ENCODE measurements around the gene DCUN1D2. TPM values are rescaled to one million over a fixed set of nuclear protein-coding genes. Genes with fewer than 3 reads are reported as not detected.
"Not testable (repeated sequence)": the region's sequence is repeated elsewhere in the genome, so short reads cannot be mapped to it uniquely, and the experiment has no call there.

DCUN1D2 gene
- total and polyA plus RNA-seq, 8 donors, result 7.3 to 43.0 (median 21.7) TPM

- H3K9me3 ChIP-seq, result no peaks in the 10 kb centered on the region
- H3K4me3 ChIP-seq, result no peak overlapping the region
- H3K27me3 ChIP-seq, result no peaks in the 10 kb centered on the region
- H3K27ac ChIP-seq, result no peak overlapping the region
- peaks cover 0 to 23% (median 0%) of the 10 kb centered on the region in 4 donors for H3K36me3 ChIP-seq
- intact Hi-C loops (cut with DNase I; ENCODE audit: low total_unique reads), result no loop called here
- TF ChIP-seq CTCF (IDR thresholded peaks at IDR 0.05) (no peak), EP300 (IDR thresholded peaks at IDR 0.05) (no peak), POLR2A (IDR thresholded peaks at IDR 0.05) (no peak)
- peaks cover 16 to 33% (median 23%) of the 10 kb centered on the region in 4 donors for H3K4me1 ChIP-seq
- WGBS, 5 donors, result 90 to 96% (median 91%) methylated on average over 10 of the region's 10 CpGs
- no peak for DNase-seq
These were observed 48.0 kb downstream of the DCUN1D2 start for GRCh38 chr13:113442354-113442984.

DNA sequence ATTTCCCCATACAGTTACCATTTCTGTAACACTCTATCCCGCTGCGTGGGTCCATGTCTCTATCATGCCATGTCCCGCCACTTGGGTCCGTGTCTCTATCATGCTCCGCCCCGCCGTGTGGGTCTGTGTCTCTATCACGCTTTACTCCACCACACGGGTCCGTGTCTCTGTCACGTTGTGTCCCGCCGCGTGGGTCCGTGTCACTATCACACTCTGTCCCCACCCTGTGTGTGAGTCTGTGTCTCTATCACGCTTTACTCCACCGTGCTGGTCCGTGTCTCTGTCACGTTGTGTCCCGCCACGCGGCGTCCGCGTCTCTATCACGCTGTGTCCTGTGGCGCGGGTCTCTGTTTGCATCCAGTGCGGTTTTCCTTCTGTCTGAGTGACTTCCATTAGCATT is 48.9 kb downstream of the DCUN1D2 start:
- Histone ChIP-seq H3K9me3 (no peaks in the 10 kb centered on the region), H3K4me3 (no peak overlapping the region), H3K27me3 (no peaks in the 10 kb centered on the region), H3K27ac (no peak overlapping the region), H3K36me3 (peaks cover 0 to 23% (median 0%) of the 10 kb centered on the region in 4 donors), H3K4me1 (peaks cover 21 to 38% (median 28%) of the 10 kb centered on the region in 4 donors)
- TF ChIP-seq POLR2A (IDR thresholded peaks at IDR 0.05) (no peak), CTCF (IDR thresholded peaks at IDR 0.05) (no peak), EP300 (IDR thresholded peaks at IDR 0.05) (no peak), POLR2AphosphoS5 (IDR thresholded peaks at IDR 0.05) (no peak)
- intact Hi-C loops (cut with DNase I; ENCODE audit: low total_unique reads), result no loop called here
- DNase-seq, result no peak
- 94 to 98% (median 98%) methylated on average over 29 of the region's 29 CpGs for WGBS, 5 donors

DNA sequence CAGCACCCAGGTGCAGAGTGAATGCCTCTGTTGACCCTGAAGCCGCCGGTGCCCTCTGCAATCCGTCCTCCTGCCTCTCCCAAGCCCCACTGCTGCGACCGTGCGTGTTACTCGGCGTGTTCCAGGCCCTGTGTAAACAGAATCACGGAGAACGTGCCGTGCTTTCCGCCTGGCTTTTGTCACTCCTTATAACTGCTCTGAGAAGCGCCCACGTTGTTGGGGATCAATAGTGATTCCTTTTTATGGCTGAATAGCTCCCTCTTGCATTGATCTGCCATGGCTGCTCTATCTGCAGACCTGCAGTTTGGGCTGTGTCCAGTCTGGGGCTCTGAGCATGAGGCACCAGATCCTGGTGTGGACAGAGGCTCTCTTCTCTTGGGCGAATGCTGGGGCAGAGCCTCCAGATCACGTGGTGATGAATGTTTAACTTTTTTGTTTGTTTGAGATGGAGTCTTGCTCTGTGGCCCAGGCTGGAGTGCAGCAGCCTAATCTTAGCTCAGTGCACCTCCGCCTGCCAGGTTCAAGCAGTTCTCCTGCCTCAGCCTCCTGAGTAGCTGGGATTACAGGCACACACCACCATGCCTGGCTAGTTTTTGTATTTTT is 53.0 kb downstream of the DCUN1D2 start:
- TF ChIP-seq EP300 (IDR thresholded peaks at IDR 0.05) (peak; percentile 14), CTCF (IDR thresholded peaks at IDR 0.05) (no peak), POLR2A (IDR thresholded peaks at IDR 0.05) (no peak), POLR2AphosphoS5 (IDR thresholded peaks at IDR 0.05) (no peak)
- Histone ChIP-seq H3K9me3 (no peaks in the 10 kb centered on the region), H3K27ac (peak overlapping the region in 3 of 5 donors; percentile 5 to 64 (median 14)), H3K4me3 (no peak overlapping the region), H3K4me1 (peaks cover 9 to 21% (median 10%) of the 10 kb centered on the region in 4 donors), H3K36me3 (peaks cover 0 to 11% (median 0%) of the 10 kb centered on the region in 4 donors), H3K27me3 (no peaks in the 10 kb centered on the region)
- 22 to 48% (median 33%) methylated on average over 10 to 17 of the region's 17 CpGs for WGBS, 5 donors
- DNase-seq, result peak; percentile 51 to 60
- intact Hi-C loops (cut with DNase I; ENCODE audit: low total_unique reads), result no loop called here

DNA sequence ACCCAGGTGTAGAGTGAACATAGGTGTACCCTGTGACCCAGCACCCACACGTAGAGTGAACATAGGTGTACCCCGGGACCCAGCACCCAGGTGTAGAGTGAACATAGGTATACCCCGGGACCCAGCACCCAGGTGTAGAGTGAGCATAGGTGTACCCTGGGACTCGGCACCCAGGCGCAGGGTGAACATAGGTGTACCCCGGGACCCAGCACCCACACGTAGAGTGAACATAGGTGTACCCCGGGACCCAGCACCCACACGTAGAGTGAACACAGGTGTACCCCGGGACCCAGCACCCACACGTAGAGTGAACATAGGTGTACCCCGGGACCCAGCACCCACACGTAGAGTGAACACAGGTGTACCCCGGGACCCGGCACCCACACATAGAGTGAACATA is 53.6 kb downstream of the DCUN1D2 start:
- H3K27ac ChIP-seq, result peak overlapping the region in 1 of 5 donors; percentile 64
- H3K4me3 ChIP-seq; intact Hi-C loops (cut with DNase I; ENCODE audit: low total_unique reads); H3K27me3 ChIP-seq; H3K36me3 ChIP-seq; DNase-seq; H3K9me3 ChIP-seq: not testable (repeated sequence)
- peaks cover 9 to 21% (median 10%) of the 10 kb centered on the region in 4 donors for H3K4me1 ChIP-seq
- WGBS, 5 donors, result 93 to 98% (median 95%) methylated on average over 11 to 15 of the region's 15 CpGs

- peaks cover 9 to 21% (median 10%) of the 10 kb centered on the region in 4 donors for H3K4me1 ChIP-seq
- intact Hi-C loops (cut with DNase I; ENCODE audit: low total_unique reads); H3K27ac ChIP-seq; H3K9me3 ChIP-seq; H3K4me3 ChIP-seq; DNase-seq; H3K27me3 ChIP-seq; H3K36me3 ChIP-seq: not testable (repeated sequence)
- WGBS, 5 donors, result 89 to 97% (median 96%) methylated on average over 12 to 15 of the region's 15 CpGs
These were observed 54.6 kb downstream of the DCUN1D2 start for GRCh38 chr13:113435907-113436306.
